GM19099 (cell line): Measurements from ENCODE around the gene PSEN1.
A peak's percentile ranks its signal among the peaks of the same experiment; 100 is the strongest.

Experiments
- POLR2A ChIP-seq: IDR thresholded peaks from 3 replicates; pipeline ENCODE4 v1.6.1; 2011; ENCODE audit warnings: low read depth; ENCODE audit not compliant: insufficient read length; ENCODE audit errors: extremely low read depth

PSEN1 gene

DNA sequence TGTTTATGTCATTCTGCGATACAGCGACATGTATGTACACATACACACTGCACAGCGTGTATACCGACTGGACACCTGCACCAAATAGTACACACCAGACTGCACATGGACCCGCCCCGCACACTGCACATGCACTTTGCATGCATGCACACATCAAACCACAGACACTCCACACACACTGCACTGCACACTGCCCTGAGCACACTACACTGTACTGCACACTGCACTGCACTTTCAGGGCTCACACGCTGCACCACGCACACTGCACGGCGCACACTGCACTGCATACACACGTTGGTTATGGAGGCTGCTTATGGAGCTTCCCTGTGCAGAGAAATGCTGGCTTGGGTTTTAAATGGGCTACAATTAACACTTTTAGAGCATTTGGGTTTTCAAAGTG is 102.6 kb downstream of the PSEN1 start:
- TF ChIP-seq POLR2A, result no peak

DNA sequence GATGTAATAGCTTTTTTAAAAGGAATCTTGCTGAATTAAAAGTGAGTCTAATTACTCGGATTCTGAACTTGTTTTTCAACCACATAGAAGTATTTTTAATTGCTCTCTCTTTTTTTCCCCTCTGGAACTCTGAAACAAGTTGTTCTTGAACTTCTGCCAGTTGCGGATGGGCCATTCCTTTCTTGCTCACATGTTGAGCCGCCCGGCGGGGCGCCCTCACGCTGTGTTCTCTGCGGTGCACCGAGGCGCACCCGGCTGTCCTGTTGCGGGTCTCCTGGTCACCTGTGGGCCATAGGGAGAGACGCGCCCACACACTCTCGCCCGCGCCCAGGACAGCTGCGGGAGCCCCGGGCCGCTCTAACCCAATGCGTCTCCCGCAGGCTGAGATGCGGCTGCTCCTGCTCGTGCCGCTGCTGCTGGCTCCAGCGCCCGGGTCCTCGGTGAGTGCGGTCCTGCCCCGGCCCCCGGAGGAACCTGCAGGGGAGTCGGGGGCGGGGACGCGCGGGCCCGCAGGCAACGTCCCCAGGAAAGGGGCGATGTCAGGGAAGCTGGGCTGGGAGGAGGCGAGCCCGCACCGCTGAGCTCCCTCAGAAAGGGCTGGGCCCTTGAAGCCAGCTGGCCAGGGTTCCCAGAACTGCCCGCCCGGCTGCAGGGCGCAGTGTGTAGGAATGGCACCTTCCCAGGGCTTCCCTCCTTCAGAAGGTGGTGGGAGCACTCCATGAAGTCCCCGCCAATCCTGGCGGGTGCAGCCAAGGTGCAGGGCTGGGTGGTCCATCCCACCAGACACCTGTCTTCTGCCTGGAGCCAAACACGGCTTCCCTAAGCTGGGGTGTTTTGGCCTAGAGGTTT is 103.3 kb downstream of the PSEN1 start:
- TF ChIP-seq POLR2A, result no peak

DNA sequence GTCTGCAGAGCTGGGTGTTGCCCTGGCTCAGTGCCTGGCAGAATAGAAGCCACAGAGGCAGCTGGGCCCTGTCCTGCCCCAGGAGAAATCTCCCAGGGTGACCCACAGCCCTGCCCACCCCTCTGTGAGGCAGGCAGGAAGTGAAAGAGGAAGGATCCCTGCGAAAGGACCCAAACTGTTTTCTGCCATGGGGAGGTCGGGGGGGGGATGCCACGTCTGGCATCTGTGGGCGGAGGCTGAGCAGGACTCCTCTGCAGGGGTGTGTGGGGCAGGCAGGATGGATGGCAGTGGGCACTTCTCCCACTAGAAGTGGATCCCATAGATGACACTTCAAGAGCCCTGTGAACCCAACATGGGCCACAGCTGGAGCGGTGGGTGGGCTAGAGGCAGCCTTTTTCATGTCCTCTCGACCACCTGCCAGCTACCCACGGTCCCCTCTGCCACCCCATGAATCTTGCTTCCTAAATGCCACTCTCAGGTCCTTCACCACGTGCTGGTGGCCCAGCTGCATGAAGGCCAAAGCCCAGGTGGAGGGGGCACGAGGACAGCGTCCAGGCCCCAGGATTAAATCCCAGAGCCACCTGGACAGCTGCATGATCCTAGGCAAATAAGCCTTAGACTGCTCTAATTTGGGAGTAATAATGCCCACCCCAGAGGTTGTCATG is 104.6 kb downstream of the PSEN1 start:
- no peak for TF ChIP-seq POLR2A

DNA sequence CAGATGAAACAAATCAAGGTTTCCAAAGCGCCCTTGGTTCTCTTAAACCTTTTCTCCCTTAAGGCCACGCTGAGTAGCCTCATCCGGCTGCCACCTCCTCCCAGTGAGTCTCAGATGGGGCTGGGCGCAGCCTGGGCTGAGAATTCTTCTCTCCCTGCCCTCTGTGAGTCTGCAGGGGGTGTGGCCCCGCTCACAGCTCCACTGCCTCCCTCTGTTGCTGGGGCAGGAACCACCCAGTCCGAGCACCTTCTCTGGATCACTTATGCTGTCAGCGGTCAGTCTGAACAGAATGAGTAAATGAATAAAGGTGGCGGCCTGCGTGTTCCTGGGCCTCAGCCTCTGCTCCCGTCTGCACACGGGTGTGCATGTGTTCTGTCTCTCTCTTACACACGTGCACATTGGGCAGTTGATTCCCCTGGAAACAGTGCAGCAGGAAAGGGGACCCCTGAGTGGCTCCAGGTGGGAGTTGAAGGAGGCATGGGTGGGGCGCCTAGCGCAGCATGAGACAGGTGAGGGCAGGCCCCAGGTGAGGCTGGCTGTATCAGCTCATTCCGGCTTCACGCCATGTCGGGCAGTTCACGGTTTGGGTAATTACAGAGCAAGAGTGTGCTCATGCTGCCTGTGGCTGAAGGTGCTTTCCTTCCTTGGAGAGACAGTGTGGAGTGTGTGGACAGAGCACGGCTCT is 105.3 kb downstream of the PSEN1 start:
- TF ChIP-seq POLR2A, result no peak

DNA sequence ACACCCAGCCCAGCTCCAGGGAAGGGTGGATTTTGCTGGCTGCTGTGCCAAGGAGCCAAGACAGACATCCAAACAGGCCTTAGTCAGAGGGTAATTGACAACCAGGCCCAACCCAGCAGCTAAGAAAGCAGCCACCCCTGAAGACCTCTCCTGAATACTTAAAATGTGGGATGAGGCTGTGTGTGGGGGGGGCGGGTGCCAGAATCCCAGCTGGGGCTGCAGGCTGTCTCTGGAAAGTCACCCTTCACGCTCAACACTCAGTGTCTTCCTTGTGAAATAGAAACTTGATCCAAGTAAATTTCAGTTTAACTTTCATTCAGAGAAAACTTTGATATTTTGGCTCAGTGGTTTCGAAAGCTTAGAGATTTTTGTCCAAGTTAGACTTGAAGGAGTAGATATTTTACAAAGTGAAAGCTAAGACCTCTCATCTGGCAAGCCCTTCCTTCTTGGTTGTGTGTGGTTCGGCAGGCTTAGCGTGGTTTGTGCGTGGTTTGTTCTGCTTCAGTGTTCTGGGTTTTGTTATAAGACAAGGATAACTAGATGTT is 106.1 kb downstream of the PSEN1 start:
- TF ChIP-seq POLR2A, result no peak

DNA sequence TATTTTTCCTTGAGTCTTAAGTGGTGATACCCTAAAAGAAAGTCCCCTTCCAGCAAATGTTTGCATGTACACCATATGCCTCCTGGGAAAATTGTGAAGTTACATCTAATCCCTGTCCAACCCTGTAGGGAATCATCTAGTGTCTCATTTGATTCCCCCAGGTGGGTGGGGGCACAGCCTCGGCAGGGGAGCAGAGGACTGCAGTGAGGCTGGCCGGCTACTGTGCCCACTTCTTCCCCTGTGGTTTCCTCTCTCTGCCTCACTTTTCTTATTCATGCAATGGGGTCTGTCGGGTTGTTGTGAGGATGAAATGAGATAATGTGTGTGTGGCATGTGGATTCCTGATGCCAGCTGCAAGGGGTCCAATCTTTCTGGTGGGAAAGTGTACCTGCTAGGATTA is 107.0 kb downstream of the PSEN1 start:
- no peak for TF ChIP-seq POLR2A

DNA sequence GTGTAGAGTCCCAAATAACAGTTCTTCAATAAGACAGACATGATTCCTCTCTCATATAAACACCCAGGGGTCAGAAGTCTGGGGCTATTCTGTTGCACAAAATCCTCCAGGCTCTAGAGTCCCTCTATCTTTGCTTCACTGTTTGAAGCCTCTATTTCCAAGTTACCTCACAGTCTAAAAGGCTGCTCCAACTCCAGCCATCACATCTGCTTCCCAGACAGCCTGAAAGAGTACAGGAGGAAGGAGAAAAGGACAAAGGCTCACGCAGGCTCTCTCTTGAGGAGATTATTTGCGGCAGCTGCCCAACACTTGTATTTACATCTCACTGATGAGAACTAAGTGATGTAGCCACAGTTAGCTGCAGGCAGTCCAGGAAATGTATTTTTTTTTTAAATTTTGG is 107.4 kb downstream of the PSEN1 start:
- no peak for TF ChIP-seq POLR2A

DNA sequence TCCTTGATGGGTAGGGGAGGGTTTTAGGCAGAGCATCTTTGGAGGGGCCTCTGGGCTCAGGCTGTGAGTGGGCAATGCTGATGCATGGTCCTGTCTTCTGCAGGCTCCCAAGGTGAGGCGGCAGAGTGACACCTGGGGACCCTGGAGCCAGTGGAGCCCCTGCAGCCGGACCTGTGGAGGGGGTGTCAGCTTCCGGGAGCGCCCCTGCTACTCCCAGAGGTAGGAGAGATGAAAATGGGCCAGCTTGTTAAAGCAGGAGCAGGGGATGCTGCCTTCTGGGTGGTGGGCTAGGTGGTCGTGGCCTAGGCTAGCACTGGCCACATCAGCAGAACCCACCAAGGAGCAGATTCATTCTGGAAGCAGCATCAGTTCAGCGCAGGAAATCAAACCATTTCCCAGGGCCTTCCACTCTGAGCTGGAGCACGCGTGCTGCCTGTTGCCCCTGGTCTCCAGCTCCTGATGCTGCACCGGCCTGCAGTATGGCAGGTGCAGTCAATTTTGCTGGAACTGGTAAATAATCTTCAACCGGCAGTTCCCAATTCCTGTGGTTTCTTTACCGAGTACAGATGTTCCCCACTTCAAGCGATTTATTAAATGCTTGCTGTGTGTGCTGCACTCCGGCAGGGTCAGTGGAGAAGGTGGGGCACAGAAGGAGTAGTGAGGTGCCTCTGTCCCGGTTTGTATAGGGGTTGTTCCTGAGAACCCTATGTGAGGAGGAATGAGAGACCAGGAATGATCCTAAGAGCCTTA is 108.4 kb downstream of the PSEN1 start:
- TF ChIP-seq POLR2A, result no peak

DNA sequence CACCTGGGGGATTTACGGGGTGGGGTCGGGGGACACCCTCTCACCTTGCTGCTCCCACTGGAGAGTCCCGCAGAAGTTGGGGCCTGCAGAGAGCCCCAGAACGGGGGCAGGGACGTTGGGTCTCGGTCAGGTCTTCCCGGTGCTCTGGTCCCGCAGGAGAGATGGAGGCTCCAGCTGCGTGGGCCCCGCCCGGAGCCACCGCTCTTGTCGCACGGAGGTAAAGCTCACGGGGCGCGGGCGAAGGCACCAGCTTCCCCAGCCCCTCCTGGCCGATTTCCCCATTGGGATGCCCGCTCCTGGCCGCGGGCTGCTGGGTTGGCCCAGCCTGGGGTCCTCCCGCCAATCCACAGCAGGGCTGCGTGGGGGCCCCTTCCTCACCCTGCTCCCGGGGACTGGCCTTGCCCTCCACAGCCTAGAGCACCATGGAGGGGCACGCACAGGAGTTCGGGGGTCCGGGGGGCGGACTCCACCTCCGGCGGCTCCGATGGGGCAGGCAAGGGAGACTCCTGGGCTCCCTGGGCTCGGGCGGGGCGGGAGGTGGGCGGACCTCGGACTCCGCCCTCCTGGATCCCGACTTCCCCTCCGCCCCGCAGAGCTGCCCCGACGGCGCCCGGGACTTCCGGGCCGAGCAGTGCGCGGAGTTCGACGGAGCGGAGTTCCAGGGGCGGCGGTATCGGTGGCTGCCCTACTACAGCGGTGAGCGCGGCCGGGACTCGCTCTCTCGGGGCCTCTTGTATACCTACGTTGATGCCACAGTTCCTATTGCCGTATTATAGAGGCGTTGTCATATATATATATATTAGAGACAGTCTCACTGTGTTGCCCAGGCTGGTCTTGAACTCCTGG is 109.4 kb downstream of the PSEN1 start:
- peak; percentile 27 for TF ChIP-seq POLR2A

DNA sequence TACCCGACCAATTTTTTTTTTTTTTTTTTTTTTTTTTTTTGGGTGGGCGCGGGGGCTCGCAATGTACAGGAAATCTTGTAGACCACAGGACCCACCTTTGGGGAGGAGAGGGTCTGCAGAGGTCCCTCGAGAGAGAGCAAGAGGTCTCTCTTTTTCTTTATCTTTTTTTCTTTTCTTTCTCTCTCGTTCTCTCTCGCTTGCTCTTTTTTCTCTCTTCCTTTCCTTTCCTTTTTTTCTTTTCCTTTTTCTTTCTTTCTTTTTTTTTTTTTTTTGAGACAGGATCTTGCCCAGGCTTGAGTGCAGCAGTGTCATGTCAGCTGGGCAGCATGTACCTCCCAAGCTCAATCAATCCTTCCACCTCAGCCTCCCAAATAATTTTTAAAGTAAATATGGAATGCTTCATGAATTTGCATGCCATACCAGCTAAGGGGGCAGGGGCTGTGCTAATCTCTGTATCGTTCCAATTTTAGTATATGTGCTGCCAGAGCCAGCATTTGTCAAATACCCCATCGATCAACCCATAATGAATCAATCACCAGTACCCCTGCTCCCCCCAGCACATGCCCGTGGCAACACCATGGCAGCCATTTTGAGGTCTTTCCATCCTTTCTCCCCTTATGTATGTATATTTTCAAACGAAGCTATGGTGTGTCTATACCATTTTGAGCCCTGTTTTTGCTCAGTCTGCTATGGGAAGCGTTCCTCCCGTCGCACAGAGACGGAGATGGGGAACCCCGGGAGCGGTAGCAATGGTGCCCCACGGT is 110.3 kb downstream of the PSEN1 start:
- no peak for TF ChIP-seq POLR2A

DNA sequence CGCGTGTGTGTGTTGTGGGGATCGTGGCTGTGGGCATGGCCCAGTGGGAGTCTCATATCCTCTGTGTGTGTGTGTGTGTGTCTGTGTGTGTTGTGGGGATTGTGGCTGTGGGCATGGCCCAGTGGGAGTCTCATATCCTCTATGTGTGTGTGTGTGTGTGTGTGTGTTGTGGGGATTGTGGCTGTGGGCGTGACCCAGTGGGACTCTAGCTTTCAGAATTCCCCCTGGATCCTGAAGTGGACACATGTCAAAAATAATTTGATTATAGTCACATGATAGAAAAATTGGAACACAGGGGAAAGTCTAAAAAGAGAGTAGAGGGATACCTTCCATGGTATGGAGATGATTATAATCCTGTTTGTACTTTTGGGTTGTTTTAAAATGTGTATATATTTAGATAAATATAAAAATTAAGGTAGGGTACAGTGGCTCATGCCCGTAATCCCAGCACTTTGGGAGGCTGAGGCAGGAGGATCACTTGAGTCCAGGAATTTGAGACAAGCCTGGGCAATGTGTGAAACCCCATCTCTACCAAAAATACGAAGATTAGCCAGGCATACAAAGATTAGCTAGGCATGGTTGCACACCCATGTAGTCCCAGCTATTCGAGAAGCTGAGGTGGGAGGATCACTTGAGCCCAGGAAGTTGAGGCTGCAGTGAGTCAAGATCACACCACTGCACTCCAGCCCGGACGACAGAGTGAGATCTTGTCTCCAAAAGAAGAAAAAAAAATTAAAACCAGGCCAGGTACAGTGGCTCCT is 112.0 kb downstream of the PSEN1 start:
- TF ChIP-seq POLR2A, result no peak

DNA sequence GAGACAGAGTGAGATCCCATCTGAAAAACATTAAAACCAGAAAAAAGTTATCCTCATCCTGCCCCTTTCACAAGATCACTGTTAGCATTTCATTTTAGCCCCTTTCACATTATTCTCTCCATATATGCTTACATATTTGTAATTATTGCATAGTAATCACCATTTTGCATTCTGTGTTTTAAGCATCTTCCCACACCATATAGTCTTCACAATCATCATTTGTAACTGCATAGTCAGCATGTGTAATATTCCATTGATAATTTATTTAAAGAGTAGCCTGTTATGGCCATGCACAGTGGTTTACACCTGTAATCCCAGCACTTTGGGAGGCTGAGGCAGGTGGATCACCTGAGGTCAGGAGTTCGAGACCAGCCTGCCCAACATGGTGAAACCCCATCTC is 112.8 kb downstream of the PSEN1 start:
- no peak for TF ChIP-seq POLR2A

DNA sequence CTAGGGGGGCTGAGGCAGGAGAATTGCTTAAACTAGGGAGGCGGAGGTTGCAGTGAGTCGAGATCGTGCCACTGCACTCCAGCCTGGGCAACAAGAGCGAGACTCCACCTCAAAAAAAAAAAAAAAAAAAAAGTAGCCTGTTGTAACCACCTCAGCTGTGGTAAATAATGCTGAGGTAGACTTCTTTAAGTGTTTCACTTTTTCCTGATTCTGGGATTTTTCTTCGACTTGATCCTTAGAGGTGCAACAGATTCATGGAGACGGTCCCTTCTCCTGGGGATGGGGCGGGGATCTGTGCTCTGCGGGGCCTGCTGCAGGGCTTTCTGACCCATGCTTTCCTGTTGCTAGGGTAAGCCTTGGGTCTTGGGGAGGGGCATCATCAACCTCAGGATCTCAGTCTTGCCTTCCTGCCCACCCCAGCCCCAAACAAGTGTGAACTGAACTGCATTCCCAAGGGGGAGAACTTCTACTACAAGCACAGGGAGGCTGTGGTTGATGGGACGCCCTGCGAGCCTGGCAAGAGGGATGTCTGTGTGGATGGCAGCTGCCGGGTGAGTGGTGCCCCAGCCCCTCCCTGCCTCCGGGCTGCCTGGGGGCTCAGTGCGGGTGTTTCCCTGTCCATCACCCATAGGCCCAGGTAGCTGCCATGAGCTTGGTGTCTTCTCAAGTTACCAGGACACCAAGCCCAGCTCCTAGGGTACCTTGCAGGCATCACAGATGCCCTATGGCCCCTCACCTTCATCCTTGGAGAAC is 113.4 kb downstream of the PSEN1 start:
- TF ChIP-seq POLR2A, result no peak
